HG03442 (cell line): ENCODE data around the gene VAV3.
"Not testable (repeated sequence)": the region's sequence is repeated elsewhere in the genome, so short reads cannot be mapped to it uniquely, and the experiment has no call there.

Experiments
- ATAC-seq: cut with Tn5 transposase; IDR thresholded peaks from one replicate; pipeline ENCODE4 v1.9.1; 2021; ENCODE audit warnings: mild to moderate bottlenecking, moderate library complexity; ENCODE audit not compliant: unreplicated experiment

The VAV3 gene, protein sequence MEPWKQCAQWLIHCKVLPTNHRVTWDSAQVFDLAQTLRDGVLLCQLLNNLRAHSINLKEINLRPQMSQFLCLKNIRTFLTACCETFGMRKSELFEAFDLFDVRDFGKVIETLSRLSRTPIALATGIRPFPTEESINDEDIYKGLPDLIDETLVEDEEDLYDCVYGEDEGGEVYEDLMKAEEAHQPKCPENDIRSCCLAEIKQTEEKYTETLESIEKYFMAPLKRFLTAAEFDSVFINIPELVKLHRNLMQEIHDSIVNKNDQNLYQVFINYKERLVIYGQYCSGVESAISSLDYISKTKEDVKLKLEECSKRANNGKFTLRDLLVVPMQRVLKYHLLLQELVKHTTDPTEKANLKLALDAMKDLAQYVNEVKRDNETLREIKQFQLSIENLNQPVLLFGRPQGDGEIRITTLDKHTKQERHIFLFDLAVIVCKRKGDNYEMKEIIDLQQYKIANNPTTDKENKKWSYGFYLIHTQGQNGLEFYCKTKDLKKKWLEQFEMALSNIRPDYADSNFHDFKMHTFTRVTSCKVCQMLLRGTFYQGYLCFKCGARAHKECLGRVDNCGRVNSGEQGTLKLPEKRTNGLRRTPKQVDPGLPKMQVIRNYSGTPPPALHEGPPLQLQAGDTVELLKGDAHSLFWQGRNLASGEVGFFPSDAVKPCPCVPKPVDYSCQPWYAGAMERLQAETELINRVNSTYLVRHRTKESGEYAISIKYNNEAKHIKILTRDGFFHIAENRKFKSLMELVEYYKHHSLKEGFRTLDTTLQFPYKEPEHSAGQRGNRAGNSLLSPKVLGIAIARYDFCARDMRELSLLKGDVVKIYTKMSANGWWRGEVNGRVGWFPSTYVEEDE

DNA sequence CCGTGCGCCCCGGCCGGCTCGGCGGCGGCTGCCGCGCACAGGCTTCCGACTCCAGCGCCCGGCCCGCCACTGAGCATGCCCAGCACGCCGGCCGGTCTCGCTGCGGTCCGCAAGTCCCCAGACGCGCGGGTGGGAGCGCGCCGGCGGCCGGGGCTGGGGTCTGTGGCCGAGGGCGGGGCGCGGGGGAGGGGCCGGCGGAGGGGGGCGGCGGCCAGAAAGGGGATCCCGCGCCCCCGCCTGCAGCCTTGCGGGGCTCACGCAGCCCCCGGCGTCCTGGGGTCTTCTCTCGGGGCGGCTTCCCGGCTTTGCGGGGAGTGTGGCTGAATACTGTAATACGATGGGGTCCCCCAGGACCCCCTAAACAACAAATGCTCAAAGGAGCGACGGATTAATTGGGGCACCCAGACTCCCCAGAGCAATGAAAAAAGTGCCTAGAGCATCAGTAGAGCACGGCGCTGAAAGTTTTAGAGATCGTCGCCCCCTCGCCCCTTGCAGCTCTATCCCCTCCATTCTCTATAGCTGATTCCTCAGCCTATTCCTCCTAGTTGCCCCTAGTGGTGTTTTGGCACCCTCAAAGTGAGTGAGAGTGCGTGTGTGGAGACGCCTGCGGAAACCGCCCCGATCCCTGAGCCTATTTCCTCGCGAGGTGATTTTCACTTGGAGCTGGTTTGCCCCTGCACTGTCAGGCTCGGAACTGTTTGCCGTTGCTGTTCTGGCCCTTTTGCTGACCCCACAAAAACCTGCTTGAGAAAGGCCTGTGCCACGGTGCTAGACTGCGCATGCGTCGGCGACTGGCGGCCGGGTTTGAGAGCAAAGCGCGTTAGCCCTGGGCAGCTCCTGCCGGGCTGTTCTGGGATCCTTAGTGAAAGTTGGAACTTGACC lies at the start of gene VAV3:
Gene VAV3, minus strand, starts transcription at position 71 of the 882 bp plus-strand sequence. CDS start 311 bp downstream, outside the sequence.
- peak; percentile 34 for ATAC-seq

DNA sequence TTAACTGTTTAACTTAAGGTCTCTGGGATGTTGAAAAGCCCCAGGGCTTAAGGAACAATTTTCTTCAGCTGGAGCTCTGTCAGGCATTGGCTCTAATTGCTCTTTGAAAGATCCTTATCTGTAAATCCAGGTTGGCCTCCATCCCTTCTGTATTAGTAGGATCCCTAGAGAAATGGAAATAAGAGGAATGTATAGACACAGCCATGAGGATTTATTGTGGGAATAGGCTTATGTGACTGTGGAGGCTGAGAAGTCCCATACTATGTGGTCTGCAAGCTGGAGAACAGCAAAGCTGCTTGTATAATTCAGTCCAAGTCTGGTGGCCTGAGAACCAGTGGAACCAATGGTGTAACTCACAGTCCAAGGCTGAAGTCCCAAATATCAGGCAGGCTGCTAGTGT lies 47.6 kb upstream of the VAV3 start:
- ATAC-seq, result no peak

DNA sequence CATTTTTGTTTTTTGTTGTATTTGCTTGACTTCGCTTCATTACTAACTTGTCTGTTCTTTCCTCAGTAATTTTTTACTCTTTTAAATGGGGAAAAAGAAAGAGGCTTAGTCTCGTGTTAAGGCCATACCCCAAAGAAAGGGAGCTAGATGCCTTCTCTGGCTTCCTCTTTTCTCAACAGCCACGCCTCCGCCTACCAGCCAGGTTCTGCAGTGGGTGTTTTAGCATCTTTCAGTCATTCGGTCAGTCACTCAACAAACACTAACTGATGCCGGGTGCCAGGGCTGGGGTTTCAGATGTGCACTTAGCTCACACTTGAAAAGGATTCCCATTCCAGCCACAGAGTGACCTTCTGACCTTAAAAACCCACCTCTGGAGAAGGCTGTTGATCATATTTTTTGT lies 46.3 kb upstream of the VAV3 start:
- ATAC-seq, result no peak

DNA sequence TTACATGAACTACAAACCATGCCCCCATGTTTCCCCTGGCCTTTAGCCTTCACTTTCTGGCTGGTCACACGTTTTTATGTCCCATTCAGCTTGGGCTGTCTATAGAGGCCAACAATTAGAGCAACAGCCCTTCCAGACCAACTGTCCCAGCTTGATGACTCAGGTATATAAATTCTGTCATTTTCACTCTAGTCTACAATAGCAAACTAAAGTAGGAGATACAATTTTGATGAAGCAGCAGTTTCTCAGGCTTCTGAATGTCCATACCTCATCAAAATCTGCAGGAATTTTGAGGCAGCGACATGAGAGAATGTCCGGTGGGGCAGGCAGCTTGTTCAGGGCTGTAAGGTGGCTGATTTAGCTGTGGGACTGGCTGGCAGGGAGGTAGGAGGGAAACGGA lies 45.6 kb upstream of the VAV3 start:
- ATAC-seq, result no peak

DNA sequence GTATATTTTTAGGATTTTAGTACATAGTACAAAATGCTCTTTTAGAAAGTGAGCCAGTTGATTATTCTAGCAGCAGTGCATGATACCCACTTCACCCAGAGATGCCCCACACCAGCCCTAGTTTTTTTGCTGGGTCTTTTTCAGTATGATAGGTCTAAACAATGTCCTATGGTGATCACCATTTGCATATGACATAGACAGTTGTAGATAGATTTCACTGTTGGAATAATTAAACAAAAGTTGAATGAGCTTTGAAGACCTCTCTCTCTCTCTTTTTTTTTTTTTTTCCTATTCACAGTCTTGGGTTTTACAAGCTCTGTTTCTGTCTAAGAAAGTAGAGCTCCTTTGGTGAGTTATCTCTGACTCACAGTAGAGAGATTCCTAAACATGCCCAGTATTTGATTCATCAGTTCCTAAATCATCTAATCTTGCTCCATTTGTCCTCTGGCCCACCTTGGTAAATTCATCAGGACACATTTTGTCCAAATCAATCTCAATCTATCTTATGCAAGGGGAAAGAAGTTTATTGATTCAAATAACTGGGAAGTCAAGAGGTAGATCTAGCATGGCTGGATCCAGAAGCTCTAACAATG lies 44.7 kb upstream of the VAV3 start:
- ATAC-seq, result no peak

DNA sequence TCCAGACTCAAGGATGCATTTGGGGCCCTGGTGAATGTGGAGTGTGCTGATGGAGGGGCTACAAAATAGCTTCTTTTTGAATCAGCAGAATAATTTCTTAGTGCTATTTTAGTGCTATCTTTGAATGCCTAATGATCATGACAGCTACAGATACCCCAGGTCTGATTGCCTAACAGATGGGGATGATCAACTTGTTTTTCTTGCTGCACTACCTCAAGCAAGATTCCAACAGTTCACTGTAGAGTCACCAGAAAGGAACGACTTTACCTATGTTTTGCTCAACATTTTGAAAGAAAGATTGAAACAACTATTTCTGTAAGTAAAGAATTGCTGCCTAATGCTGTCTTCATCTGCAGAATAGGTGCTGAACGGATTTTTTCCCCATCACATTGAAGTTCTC lies 42.6 kb upstream of the VAV3 start:
- ATAC-seq, result no peak

DNA sequence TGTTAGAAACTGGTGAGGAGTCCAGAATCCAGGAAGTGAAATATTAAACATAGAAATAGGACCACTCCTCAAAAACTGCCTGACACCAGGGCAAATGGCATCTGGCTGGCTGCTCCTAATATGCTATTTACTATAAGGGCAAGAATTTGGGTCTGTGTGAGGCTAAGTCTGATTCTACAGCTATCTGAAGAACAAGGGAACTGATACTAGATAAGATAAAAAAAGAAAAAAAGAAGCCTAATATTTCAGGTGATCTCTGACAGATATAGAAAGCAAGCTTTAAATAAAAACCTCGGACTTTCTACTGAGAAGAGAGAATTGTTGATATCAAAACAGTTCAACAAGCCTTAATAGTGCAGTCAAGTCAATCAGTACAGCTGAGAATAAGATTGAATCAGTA lies 42.1 kb upstream of the VAV3 start:
- ATAC-seq, result no peak

DNA sequence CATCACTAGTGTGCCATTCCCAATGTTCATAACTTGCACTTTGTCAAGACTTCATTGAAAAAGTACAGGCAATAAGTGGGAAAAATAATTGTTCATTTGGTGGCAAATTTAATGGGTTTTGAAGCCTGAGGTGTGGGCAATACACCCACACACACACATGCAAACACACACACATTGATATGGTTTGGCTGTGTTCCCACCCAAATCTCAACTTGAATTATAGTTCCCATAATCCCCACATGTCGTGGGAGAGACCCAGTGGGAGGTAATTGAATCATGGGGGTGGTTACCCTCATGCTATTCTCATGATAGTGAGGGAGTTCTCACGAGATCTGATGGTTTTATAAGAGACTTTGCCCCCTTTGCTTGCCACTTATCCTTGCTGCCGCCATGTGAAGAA lies 39.9 kb upstream of the VAV3 start:
- not testable (repeated sequence) for ATAC-seq

DNA sequence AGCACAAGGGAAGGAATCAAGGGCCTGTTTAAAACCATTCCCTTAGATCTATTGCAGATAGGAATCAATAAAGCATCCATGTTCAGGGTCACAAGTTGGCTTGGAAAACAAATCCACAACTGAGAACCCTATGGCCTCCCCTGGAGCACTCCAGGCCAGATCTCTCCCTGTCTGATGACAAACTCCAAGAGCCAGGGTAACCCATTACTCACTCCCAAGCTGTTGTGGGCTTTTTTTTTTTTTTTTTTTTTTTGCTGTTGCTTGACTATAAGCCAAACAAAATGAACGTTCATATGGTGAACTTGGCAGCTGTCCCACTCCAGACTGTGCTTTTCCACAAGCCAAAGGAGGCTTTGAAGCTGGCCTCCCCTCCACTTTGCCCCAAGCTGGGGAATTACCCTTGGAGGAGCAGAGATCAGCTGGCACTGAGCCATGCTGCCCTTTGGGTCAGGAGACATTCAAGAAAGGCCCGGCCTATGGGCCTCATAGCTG lies 35.7 kb upstream of the VAV3 start:
- no peak for ATAC-seq

DNA sequence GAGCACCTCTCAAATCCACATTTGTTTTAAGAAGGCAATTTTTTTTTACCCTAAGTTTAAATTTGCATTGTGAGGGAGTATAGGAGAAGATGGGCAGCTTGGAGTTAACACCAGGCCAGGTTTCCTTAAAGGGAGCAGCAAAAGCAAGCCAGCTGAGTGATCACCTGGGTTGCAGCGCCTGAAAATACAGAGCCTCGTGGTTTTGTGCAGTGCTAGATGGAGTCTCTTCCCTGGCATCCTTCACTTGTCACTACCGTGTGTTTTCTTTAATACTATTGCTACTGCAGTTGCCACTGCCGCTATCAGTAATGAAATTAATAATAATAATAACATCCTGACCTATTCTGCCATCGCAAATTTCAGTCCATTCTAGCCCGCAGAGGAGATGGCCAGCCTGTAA lies 35.2 kb upstream of the VAV3 start:
- no peak for ATAC-seq

DNA sequence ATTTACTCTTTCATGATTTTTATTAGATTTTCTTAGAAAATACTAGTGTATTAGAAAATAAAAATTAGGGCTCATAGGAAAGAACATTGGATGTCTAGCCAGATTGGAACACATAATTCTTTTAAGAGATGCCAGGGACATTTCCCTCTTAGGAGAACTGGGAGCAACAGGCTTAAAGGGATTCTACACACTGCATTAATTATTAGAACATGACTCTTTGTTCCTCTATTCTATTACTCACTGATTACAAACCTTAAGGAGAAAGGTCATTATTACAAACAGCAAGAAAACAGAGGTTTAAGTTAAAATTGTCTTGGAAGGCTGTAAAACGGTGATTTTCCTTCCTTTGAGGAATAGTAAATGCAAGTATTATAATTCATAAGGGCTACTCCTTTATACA lies 32.9 kb upstream of the VAV3 start:
- ATAC-seq, result no peak

DNA sequence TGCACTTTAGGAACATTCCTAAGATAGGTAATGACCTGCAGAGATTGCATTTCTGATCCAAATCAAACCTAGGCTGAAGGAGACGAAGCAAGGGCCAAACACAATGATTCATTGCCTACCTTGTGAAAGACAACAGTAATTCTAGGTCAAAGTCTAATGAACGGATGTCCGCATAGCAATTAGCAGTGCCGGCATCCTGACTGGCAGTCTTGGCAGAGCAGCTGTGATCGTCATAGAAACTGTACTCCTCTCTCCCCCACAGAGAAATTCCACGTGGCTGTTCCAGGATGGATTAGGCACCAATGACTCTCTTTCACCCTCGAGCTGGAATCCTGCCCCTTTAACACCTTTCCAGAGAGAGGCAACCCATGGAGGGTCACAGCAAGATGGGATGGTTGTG lies 28.9 kb upstream of the VAV3 start:
- ATAC-seq, result no peak

DNA sequence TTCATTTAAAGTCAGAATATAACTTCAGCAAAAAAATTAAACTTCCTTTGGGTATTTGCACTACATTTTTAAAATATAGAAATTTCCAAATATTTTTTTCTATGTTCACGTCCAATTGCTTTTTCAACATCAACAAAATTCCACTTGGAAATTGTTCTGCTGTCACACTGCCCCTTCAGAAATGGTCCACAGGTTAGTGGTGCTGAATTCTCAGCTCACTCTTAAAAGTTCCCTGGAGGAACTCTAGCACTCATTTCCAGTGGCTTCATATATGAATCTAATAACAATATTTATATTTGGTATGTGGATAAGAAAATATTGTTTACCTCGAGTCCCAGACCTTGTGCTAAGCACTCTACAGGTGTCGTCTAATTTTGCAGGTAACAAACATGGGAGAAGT lies 27.4 kb upstream of the VAV3 start:
- ATAC-seq, result no peak

DNA sequence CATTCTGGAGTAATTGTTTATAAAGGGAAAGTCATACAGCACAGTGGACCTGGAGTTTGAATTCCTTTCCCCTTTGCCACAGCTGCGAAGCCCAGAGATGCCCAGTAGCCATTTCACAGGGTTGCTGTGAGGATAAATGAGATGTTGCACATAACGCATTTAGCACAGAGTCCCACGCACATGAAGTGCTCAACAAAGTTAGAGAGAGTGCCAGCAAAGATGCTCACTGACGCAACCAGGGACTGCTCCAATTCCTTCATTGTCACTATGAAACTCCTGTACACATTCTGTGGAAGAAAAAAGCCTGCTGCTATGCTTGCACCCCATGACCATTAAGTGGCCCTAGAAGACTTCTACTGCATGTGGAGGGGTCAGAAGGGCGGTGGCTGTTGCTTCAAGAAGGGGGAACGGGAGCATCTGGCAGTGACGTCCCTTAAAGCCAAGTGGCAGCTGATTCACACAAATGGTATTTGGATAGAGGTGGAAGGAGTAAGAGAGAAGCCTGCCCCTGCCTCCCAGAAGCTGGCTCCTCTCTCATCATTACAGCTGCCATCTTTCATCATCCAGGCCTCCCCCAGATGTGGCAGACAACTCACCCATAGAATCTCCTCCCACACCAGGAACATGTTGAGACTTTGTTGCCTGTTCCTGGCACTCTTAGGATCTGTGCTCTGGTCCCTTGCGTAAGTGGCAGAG lies 26.5 kb upstream of the VAV3 start:
- ATAC-seq, result no peak

DNA sequence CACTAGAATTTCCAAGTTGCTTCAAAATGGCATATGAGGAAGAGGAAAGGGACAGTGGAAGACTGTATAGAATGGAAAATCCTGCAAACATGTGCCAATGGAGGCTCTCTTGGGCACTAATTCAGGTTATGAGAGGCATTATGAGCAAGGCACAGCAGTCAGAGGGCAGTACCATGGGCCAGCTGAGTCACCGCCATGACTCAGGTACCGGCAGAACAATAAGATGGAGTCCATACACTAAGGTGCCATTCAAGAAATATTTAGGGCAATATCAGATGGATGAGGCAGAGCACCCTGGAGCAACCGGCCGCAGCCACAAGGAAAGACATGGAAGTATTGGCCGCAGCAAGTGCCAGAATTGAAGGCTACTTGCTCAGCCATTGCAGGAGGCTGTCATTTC lies 25.6 kb upstream of the VAV3 start:
- no peak for ATAC-seq

DNA sequence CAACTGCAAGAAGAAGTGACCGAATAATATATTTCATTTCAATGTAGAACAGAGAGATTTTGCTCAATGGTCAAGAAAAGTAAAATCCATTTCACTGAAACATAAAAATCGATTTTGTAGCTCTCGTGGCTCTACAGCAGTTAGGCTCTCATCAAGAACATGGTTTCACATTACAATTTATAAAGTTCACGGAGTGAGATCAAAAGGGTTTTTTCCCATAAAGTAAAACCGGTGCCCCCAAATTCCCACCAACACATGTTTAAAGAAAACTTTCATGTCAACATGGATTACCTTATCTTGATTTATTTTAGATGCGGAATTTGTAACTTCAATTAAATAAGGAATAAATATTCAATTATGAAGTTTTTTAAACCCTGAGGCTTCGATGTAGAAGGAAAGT lies 16.3 kb upstream of the VAV3 start:
- ATAC-seq, result no peak

DNA sequence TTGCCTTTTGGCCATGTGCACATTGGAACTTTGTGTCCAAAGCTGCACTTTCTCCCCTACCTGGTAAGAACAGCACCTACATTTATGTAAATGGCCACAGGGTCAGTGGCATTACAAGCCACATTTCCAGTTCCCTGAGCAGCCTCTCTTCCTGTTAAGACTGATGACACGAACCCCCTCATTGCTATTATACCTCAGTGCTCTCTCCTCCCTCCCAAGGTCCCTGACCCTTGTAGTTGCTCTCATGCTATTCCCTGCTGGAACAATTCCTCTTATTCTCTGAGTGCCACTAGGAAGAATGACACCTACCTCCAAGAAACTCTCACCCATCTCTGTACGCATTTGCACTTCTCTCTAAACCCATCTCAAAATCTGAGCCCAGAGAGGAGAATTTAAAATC lies 14.9 kb upstream of the VAV3 start:
- ATAC-seq, result no peak

DNA sequence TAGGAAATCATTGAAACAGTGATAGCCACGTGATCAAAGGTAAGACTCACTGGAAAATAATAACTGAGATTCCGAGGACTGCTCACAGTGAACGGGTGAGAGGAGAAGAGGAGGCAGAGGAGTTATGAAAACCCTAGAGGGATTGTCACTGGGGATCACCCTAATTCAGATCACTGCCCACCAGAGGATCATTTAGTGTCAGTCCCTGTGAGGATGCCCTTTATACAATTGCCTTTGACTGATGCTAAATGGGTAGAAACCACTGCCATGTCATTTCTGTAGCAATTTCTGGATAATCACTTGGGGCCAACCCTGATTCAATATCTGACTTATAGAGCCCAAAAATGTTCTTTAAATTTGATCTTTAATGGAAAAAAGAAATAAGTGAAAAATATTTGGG lies 14.1 kb upstream of the VAV3 start:
- no peak for ATAC-seq

DNA sequence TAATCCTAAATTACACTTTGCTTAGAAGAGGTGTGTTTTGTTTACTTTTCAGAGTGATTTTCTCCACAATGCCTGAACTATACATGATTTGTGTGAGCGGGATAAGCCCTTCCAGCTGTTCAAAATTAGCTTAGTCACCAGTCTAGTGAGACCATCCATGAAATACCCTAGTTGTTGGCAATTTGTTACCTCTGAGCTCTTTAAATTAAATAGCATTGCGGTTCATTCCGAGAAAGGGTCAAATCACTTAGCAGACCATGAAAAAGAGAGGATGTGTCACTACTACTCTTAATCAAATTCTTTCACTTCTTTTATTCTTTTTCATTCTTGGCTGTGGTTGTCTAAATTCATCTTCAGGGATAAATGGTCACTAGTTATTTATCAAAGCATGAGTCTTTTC lies 11.9 kb upstream of the VAV3 start:
- no peak for ATAC-seq

DNA sequence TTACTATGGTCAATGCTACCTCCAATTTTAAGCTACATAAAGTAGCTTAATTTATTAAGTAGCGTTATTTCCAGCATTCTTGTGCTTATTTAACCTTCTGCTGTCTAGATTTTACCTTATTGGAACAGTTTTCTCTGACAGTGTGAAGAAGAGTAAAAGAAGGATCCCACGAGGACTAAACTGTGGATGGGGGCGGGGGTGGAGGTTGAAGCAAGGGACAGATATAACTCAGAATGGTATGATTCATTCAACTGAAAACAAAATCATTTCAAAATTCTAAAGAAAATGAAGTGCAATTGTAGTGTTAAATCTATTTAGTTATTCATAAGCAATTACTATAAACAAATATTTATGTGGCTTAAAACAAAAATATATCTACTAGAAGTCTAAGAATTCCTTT lies 11.5 kb upstream of the VAV3 start:
- no peak for ATAC-seq
